Measurements from ENCODE around the gene MT2A.
A peak's percentile ranks its signal among the peaks of the same experiment; 100 is the strongest.

The MT2A gene

GRCh38 chr16:56584276-56584675, 24.1 kb upstream of the MT2A start:
- no peak for TF ChIP-seq CTCF (conservative IDR thresholded peaks at IDR 0.05; ENCODE audit: low read depth, low read length)
- no peak for DNase-seq (ENCODE audit: low read depth)

GRCh38 chr16:56588781-56589140, 19.6 kb upstream of the MT2A start:
- peak overlapping the region; percentile 31 for H3K4me3 ChIP-seq (ENCODE audit: low read length)
- DNase-seq (ENCODE audit: low read depth): no peak
- no peak for TF ChIP-seq CTCF (conservative IDR thresholded peaks at IDR 0.05; ENCODE audit: low read depth, low read length)

More at GRCh38 chr16:56584276-56584675, 24.1 kb upstream of the MT2A start:
- H3K4me3 ChIP-seq (ENCODE audit: low read length): no peak overlapping the region

GRCh38 chr16:56589141-56590039, 19.0 kb upstream of the MT2A start, which contains the start of gene MT3:
Gene MT3, plus strand, starts transcription at chr16:56589528. Its CDS starts 63 bp downstream, at chr16:56589591.
- no peak for DNase-seq (ENCODE audit: low read depth)
- H3K4me3 ChIP-seq (ENCODE audit: low read length): peak within 1 kb of the TSS; percentile 31
- no peak for TF ChIP-seq CTCF (conservative IDR thresholded peaks at IDR 0.05; ENCODE audit: low read depth, low read length)

GRCh38 chr16:56591377-56592060, 16.9 kb upstream of the MT2A start:
- no peak overlapping the region for H3K4me3 ChIP-seq (ENCODE audit: low read length)
- no peak for DNase-seq (ENCODE audit: low read depth)
- TF ChIP-seq CTCF (conservative IDR thresholded peaks at IDR 0.05; ENCODE audit: low read depth, low read length): no peak

GRCh38 chr16:56593573-56594291, 14.7 kb upstream of the MT2A start:
- no peak for DNase-seq (ENCODE audit: low read depth)
- TF ChIP-seq CTCF (conservative IDR thresholded peaks at IDR 0.05; ENCODE audit: low read depth, low read length): no peak
- H3K4me3 ChIP-seq (ENCODE audit: low read length): no peak overlapping the region

- TF ChIP-seq CTCF (conservative IDR thresholded peaks at IDR 0.05; ENCODE audit: low read depth, low read length): no peak
Measured at GRCh38 chr16:56594292-56594619, 14.1 kb upstream of the MT2A start.

More at GRCh38 chr16:56594292-56594619, 14.1 kb upstream of the MT2A start:
- no peak for DNase-seq (ENCODE audit: low read depth)
- no peak overlapping the region for H3K4me3 ChIP-seq (ENCODE audit: low read length)
